Tibial nerve (tissue), 4 donors: ENCODE measurements around the gene VAMP3. TPM values are rescaled to one million over a fixed set of nuclear protein-coding genes. Genes with fewer than 3 reads are reported as not detected.

ENCODE experiments used
- DNase-seq, 2 donors: peaks; one replicate each; pipeline ENCODE4 v3.0.0-alpha.2; 2019; ENCODE audit warnings: low spot score in 2 of 2
- H3K27ac ChIP-seq, 4 donors: fragments of 200-600 bp; sonication (generic) in 3 of 4; one replicate each; pipeline ENCODE4 v1.5.1; 2017 to 2019; ENCODE audit warnings: mild to moderate bottlenecking in 1 of 4
- H3K27me3 ChIP-seq, 2 donors: fragments of 200-600 bp; sonication (generic) in 1 of 2; one replicate each; pipeline versions ENCODE4 v1.5.1 to v1.6.0; 2017 to 2019
- H3K36me3 ChIP-seq, 3 donors: fragments of 200-600 bp; sonication (generic); one replicate each; pipeline ENCODE4 v1.5.1; 2018 to 2019
- H3K4me1 ChIP-seq, 4 donors: fragments of 200-600 bp; sonication (generic) in 3 of 4; one replicate each; pipeline ENCODE4 v1.5.1; 2017 to 2019
- H3K4me3 ChIP-seq, 4 donors: fragments of 200-600 bp; sonication (generic) in 3 of 4; one replicate each; pipeline ENCODE4 v1.5.1; 2017 to 2019; ENCODE audit warnings: mild to moderate bottlenecking in 1 of 4, moderate library complexity in 1 of 4
- H3K9me3 ChIP-seq, 4 donors: fragments of 200-600 bp; sonication (generic) in 3 of 4; one replicate each; pipeline ENCODE4 v1.5.1; 2017 to 2019
- CTCF ChIP-seq, 5 experiments: fragments of 200-600 bp in 3 of 5; fragments of 450-650 bp in 2 of 5; sonication (generic) in 3 of 5; IDR thresholded peaks; one replicate each; pipeline ENCODE4 v1.5.1; 2016 to 2019; ENCODE audit warnings: antibody characterized with exemption in 5 of 5, mild to moderate bottlenecking in 3 of 5, moderate library complexity in 2 of 5
- EP300 ChIP-seq, 2 donors: sonication (generic); formaldehyde crosslinking; IDR thresholded peaks; one replicate each; pipeline ENCODE4 v1.6.1; 2017; ENCODE audit warnings: antibody characterized with exemption in 2 of 2, mild to moderate bottlenecking in 1 of 2
- POLR2A ChIP-seq, 2 donors: fragments of 450-650 bp; IDR thresholded peaks; one replicate each; pipeline ENCODE4 v1.6.1; 2017; ENCODE audit warnings: antibody characterized with exemption in 2 of 2, mild to moderate bottlenecking in 2 of 2, moderate library complexity in 2 of 2
- WGBS, 2 donors: methylation state at CpG; one replicate each; pipeline ENCODE4 v1.1.5; 2018; 5-methylcytosine and 5-hydroxymethylcytosine counted together
- total RNA-seq, 4 donors: library from RNA; depleted of rRNA; stranded (reverse); fragments of >200 nt; gene quantifications; one replicate each; pipeline ENCODE4 v1.1.0, GENCODE V29; 2016

VAMP3 gene
- total RNA-seq, 4 donors from 2014 or later, result 86.1 to 147 (median 107) TPM

GRCh38 chr1:7727809-7728471 is 43.2 kb upstream of the VAMP3 start:
- Histone ChIP-seq H3K4me1 (peaks cover 0 to 4% (median 0%) of the 10 kb centered on the region in 4 donors), H3K27me3 (no peaks in the 10 kb centered on the region), H3K36me3 (no peaks in the 10 kb centered on the region), H3K27ac (no peak overlapping the region), H3K4me3 (no peak overlapping the region), H3K9me3 (no peaks in the 10 kb centered on the region)
- TF ChIP-seq EP300 (IDR thresholded peaks at IDR 0.05), result no peak
- TF ChIP-seq POLR2A (IDR thresholded peaks at IDR 0.05), result no peak
- TF ChIP-seq CTCF (IDR thresholded peaks at IDR 0.05), result no peak
- WGBS, 2 donors, result 60 to 65% methylated on average over 10 to 14 of the region's 14 CpGs
- DNase-seq, result no peak

GRCh38 chr1:7729761-7730160 is 41.3 kb upstream of the VAMP3 start:
- Histone ChIP-seq H3K27me3 (no peaks in the 10 kb centered on the region), H3K4me3 (no peak overlapping the region), H3K36me3 (no peaks in the 10 kb centered on the region), H3K9me3 (no peaks in the 10 kb centered on the region), H3K4me1 (peaks cover 0 to 4% (median 0%) of the 10 kb centered on the region in 4 donors), H3K27ac (no peak overlapping the region)
- no peak for DNase-seq
- TF ChIP-seq CTCF (IDR thresholded peaks at IDR 0.05), result no peak
- TF ChIP-seq POLR2A (IDR thresholded peaks at IDR 0.05), result no peak
- no peak for TF ChIP-seq EP300 (IDR thresholded peaks at IDR 0.05)
- 96 to 98% methylated on average over 5 of the region's 5 CpGs for WGBS, 2 donors

- TF ChIP-seq CTCF (IDR thresholded peaks at IDR 0.05) (no peak), EP300 (IDR thresholded peaks at IDR 0.05) (no peak)
- no peak for DNase-seq
- peaks cover 0 to 11% (median 0%) of the 10 kb centered on the region in 3 donors for H3K36me3 ChIP-seq
- no peak overlapping the region for H3K4me3 ChIP-seq
- H3K4me1 ChIP-seq, result peaks cover 0 to 4% (median 0%) of the 10 kb centered on the region in 4 donors
- no peak overlapping the region for H3K27ac ChIP-seq
- no peaks in the 10 kb centered on the region for H3K27me3 ChIP-seq
- H3K9me3 ChIP-seq, result no peaks in the 10 kb centered on the region
- 86 to 90% methylated on average over 19 of the region's 19 CpGs for WGBS, 2 donors
Measured at GRCh38 chr1:7732331-7732730, 38.8 kb upstream of the VAMP3 start.

GRCh38 chr1:7733276-7733675 is 37.8 kb upstream of the VAMP3 start:
- TF ChIP-seq CTCF (IDR thresholded peaks at IDR 0.05) (no peak), EP300 (IDR thresholded peaks at IDR 0.05) (no peak), POLR2A (IDR thresholded peaks at IDR 0.05) (no peak)
- no peak overlapping the region for H3K4me3 ChIP-seq
- H3K27ac ChIP-seq, result no peak overlapping the region
- no peak for DNase-seq
- H3K36me3 ChIP-seq, result peaks cover 0 to 21% (median 0%) of the 10 kb centered on the region in 3 donors
- peaks cover 0 to under 1% (median 0%) of the 10 kb centered on the region in 4 donors for H3K4me1 ChIP-seq
- WGBS, 2 donors, result 58 to 78% methylated on average over 2 of the region's 2 CpGs
- no peaks in the 10 kb centered on the region for H3K27me3 ChIP-seq
- H3K9me3 ChIP-seq, result no peaks in the 10 kb centered on the region

- TF ChIP-seq CTCF (IDR thresholded peaks at IDR 0.05), result no peak
- no peak for TF ChIP-seq POLR2A (IDR thresholded peaks at IDR 0.05)
- no peak for TF ChIP-seq EP300 (IDR thresholded peaks at IDR 0.05)
- WGBS, 2 donors, result 92% methylated on average over 6 of the region's 6 CpGs
- Histone ChIP-seq H3K9me3 (no peaks in the 10 kb centered on the region), H3K36me3 (peaks cover 0 to 36% (median 0%) of the 10 kb centered on the region in 3 donors), H3K27ac (no peak overlapping the region), H3K27me3 (no peaks in the 10 kb centered on the region), H3K4me3 (no peak overlapping the region), H3K4me1 (no peaks in the 10 kb centered on the region)
- DNase-seq, result no peak
Measured at GRCh38 chr1:7738044-7738443, 33.1 kb upstream of the VAMP3 start.
